ENCODE data around the gene EIF2B5. TPM values are rescaled to one million over a fixed set of nuclear protein-coding genes. Genes with fewer than 3 reads are reported as not detected.

The EIF2B5 gene
- total and polyA plus RNA-seq, 2 of the 13 experiments (the other 11 are each of a cell fraction or from before 2014, with no cell fraction given), result 38.4 to 60.2 TPM

GRCh38 chr3:184174646-184175492 is 39.7 kb downstream of the EIF2B5 start, which contains the start of gene AP2M1 (continued):
- peak; percentile 16 for TF ChIP-seq HNRNPK (IDR thresholded peaks at IDR 0.05; ENCODE audit: low read depth, low read length, poor library complexity, severe bottlenecking)
- no peak for TF ChIP-seq ATF6 (CRISPR knock-in tag; conservative IDR thresholded peaks at IDR 0.05)
- TF ChIP-seq, protein P1, sequence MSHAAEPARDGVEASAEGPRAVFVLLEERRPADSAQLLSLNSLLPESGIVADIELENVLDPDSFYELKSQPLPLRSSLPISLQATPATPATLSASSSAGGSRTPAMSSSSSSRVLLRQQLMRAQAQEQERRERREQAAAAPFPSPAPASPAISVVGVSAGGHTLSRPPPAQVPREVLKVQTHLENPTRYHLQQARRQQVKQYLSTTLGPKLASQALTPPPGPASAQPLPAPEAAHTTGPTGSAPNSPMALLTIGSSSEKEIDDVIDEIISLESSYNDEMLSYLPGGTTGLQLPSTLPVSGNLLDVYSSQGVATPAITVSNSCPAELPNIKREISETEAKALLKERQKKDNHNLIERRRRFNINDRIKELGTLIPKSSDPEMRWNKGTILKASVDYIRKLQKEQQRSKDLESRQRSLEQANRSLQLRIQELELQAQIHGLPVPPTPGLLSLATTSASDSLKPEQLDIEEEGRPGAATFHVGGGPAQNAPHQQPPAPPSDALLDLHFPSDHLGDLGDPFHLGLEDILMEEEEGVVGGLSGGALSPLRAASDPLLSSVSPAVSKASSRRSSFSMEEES (CRISPR knock-in tag; IDR thresholded peaks at IDR 0.05), result peak; percentile 30; the same call in 1 of the 2 replicates
- 0 out of 2 replicates have a peak, but pooled peaks have one; percentile 61 for TF ChIP-seq ZBTB44 (CRISPR knock-in tag; IDR thresholded peaks at IDR 0.05)
- TF ChIP-seq ZNF326 (CRISPR knock-in tag; IDR thresholded peaks at IDR 0.05; ENCODE audit: borderline replicate concordance), result no peak
- TF ChIP-seq, protein P2, sequence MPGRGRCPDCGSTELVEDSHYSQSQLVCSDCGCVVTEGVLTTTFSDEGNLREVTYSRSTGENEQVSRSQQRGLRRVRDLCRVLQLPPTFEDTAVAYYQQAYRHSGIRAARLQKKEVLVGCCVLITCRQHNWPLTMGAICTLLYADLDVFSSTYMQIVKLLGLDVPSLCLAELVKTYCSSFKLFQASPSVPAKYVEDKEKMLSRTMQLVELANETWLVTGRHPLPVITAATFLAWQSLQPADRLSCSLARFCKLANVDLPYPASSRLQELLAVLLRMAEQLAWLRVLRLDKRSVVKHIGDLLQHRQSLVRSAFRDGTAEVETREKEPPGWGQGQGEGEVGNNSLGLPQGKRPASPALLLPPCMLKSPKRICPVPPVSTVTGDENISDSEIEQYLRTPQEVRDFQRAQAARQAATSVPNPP (CRISPR knock-in tag; IDR thresholded peaks at IDR 0.05), result no peak
- no peak for TF ChIP-seq GRHL1 (CRISPR knock-in tag; conservative IDR thresholded peaks at IDR 0.05)
- no peak for TF ChIP-seq SMARCC2 (IDR thresholded peaks at IDR 0.05)
- no peak for TF ChIP-seq XRCC5 (optimal IDR thresholded peaks at IDR 0.05; ENCODE audit: low read length)
- TF ChIP-seq TFAP4 (IDR thresholded peaks at IDR 0.05; ENCODE audit: borderline replicate concordance, low read depth), result peak; percentile 19; the same call in 1 of the 2 replicates
- TF ChIP-seq NAIF1 (CRISPR knock-in tag; IDR thresholded peaks at IDR 0.05; ENCODE audit: borderline replicate concordance), result no peak
- no peak for TF ChIP-seq MBD4 (IDR thresholded peaks at IDR 0.05; ENCODE audit: borderline replicate concordance, low read length)
- TF ChIP-seq ZNF773 (CRISPR knock-in tag; IDR thresholded peaks at IDR 0.05; ENCODE audit: borderline replicate concordance), result peak; percentile 50; the same call in 1 of the 2 replicates
- TF ChIP-seq CBX2 (IDR thresholded peaks at IDR 0.05; ENCODE audit: low read depth, low read length), result no peak
- TF ChIP-seq CBX2 (CRISPR knock-in tag; IDR thresholded peaks at IDR 0.05; ENCODE audit: low read depth), result no peak
